Large intestine (tissue), 3 donors: ENCODE results near the gene KCTD8. TPM values are rescaled to one million over a fixed set of nuclear protein-coding genes. Genes with fewer than 3 reads are reported as not detected.

Experiments used
- DNase-seq, 2 donors: peaks; one replicate each; pipeline versions ENCODE4 v3.0.0 to v3.0.0-alpha.2; 2013
- H3K27ac ChIP-seq: one replicate; pipeline ENCODE4 v1.5.1; 2013; ENCODE audit warnings: low read length
- H3K27me3 ChIP-seq: 2 replicates; pipeline ENCODE4 v1.6.1; 2013; ENCODE audit warnings: low read length; ENCODE audit not compliant: control insufficient read depth, insufficient read depth
- H3K36me3 ChIP-seq: 2 replicates; pipeline ENCODE4 v1.6.1; 2013; ENCODE audit warnings: low read length; ENCODE audit not compliant: control insufficient read depth, insufficient read depth
- H3K4me1 ChIP-seq: one replicate; pipeline ENCODE4 v1.6.1; 2013; ENCODE audit warnings: low read length; ENCODE audit not compliant: control insufficient read depth, insufficient read depth
- H3K4me3 ChIP-seq: one replicate; pipeline ENCODE4 v1.5.1; 2013; ENCODE audit warnings: low read length
- H3K9me3 ChIP-seq: one replicate; pipeline ENCODE4 v1.6.1; 2013; ENCODE audit warnings: mild to moderate bottlenecking, low read depth, low read length, moderate library complexity; ENCODE audit not compliant: control insufficient read depth
- WGBS: methylation state at CpG from one replicate; pipeline ENCODE4 v1.1.5; 2013; ENCODE audit warnings: low lambda C conversion rate; ENCODE audit not compliant: insufficient coverage; 5-methylcytosine and 5-hydroxymethylcytosine counted together
- polyA plus RNA-seq: library from polyadenylated mRNA; unstranded; fragments of 120-200 nt; gene quantifications from one replicate; pipeline ENCODE4 v1.2.1, GENCODE V29; 2013

Gene KCTD8
- polyA plus RNA-seq, 1 donor, result 0.78 TPM

DNA sequence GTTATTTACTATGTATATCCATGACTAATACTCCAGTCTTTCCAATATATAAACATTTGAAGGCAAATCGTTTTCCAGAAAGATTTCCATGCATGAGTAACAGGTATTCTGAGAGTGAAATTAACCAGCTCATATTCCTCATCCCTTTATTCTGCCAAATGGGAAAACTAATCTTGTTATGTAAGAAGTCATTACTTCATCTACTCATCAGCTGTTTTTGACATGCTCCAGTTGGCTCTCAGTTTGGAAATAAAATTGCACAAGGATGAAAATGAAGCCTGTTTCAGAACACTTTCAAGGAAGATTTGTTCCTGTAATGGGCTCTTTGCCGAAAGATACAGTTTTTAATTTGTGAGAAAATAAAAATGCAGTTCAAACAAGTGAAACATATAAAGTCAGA, 121.9 kb downstream of the KCTD8 start:
- H3K36me3 ChIP-seq, result no peaks in the 10 kb centered on the region
- H3K4me3 ChIP-seq, result no peak overlapping the region
- WGBS, result 56% methylated on average over 2 of the region's 2 CpGs
- DNase-seq, result no peak
- no peak overlapping the region for H3K27ac ChIP-seq
- no peaks in the 10 kb centered on the region for H3K4me1 ChIP-seq
- no peaks in the 10 kb centered on the region for H3K27me3 ChIP-seq
- H3K9me3 ChIP-seq, result no peaks in the 10 kb centered on the region

DNA sequence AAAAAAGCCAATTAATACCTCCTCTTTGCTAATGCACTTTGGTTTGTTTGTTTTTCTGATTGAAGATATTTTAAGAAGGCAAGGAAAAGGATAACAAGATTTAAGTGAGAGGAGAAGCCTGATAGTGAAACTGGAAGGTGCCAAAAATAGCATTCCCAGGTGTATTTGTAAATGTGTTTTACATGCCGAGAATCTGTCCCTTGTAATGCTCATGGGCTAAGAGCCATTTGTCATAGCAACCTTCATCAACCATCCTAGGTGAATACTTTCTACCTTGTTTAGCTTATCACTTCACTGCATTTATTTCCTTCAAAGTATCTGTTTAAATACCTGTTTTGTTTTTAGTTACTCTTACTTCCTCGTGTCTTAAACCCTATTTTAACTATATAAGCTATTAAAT, 127.8 kb downstream of the KCTD8 start:
- no peak overlapping the region for H3K27ac ChIP-seq
- no peak overlapping the region for H3K4me3 ChIP-seq
- H3K36me3 ChIP-seq, result no peaks in the 10 kb centered on the region
- H3K4me1 ChIP-seq, result no peaks in the 10 kb centered on the region
- WGBS, result 60% methylated on average over 2 of the region's 2 CpGs
- no peaks in the 10 kb centered on the region for H3K9me3 ChIP-seq
- no peak for DNase-seq
- H3K27me3 ChIP-seq, result no peaks in the 10 kb centered on the region

DNA sequence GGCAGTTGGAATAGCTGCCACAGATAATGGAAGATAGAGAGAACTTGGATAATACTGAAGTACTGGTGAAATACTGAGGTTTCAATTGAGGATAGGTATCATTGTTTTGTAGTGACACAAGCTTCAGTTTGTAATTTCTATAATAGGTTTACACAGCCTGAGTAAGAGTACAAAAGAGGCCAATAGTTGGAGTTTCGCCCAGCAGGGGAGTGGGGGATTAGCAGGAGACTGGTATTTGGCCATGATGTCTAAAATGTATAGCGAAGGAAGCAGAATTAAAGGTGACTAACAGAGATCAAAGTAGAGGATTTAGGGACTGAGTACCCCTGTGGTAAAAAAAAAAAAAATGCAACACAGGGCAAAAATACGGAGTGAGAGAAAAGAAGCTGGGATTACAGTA, 129.5 kb downstream of the KCTD8 start:
- no peak overlapping the region for H3K4me3 ChIP-seq
- no peaks in the 10 kb centered on the region for H3K27me3 ChIP-seq
- DNase-seq, result no peak
- H3K27ac ChIP-seq, result no peak overlapping the region
- WGBS, result 86% methylated on average over 2 of the region's 3 CpGs
- no peaks in the 10 kb centered on the region for H3K4me1 ChIP-seq
- H3K9me3 ChIP-seq, result no peaks in the 10 kb centered on the region
- H3K36me3 ChIP-seq, result no peaks in the 10 kb centered on the region

DNA sequence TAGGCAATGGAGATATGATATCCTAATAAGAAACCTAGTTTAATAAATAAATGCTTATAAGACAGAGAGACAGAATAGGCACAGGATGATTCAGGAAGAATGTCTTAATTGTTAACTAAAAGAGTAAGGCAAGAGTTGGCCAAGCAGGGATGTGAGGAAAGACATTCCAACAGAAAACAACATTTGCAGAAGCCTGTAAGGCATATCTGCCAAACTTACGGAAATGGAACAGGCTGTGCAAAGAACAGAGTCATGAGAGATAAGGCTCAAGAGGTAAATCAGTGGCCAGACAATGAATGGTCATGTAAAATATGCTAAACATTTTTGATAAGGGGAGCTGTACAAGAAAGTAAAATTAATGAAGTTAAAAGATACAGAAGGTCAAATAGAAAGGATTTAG, 134.9 kb downstream of the KCTD8 start:
- WGBS, result 70% methylated on average over 1 of the region's 1 CpG
- Histone ChIP-seq H3K9me3 (no peaks in the 10 kb centered on the region), H3K4me3 (no peak overlapping the region), H3K4me1 (no peaks in the 10 kb centered on the region), H3K27ac (no peak overlapping the region), H3K27me3 (no peaks in the 10 kb centered on the region), H3K36me3 (no peaks in the 10 kb centered on the region)
- no peak for DNase-seq

DNA sequence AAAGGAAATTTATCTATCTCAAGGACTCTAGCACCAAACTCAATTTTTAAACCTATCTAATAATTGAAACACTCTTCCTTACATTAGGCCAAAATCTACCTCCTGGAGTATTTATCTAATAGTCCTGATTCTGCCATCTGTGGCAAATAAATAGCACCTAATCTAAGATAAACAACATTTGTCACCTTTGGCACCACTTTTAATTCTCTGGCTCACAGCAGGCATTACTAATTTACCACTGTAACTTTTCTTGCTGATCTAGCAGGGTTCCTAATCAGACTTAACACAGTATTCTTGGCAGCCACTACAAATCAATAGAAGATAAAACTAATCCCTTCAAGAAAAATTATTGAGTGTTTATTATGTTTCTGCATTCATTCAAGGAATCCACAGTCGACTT, 161.1 kb downstream of the KCTD8 start:
- no CpG with 5 or more reads among the region's 1 CpG for WGBS
- Histone ChIP-seq H3K27ac (no peak overlapping the region), H3K9me3 (no peaks in the 10 kb centered on the region), H3K4me1 (peaks cover 2% of the 10 kb centered on the region), H3K4me3 (no peak overlapping the region), H3K36me3 (no peaks in the 10 kb centered on the region), H3K27me3 (no peaks in the 10 kb centered on the region)
- DNase-seq, result no peak

DNA sequence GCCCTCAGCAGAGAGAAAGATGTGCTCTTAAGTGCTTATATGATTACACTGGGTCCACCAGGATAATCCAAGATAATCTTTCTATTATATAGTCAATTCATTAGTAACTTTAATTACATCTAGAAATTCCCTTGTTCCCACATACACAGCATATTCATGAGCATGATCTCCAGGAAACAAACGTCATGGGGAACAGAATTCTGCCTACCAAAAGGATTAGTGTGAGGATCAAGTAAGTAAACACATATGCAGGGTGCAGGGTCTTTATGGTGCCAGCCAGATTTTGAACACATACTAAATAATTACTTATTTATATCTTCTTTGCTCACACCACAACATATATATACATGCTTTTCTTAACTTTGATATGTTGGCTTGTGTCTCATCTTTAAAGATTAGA, 169.1 kb downstream of the KCTD8 start:
- Histone ChIP-seq H3K27me3 (no peaks in the 10 kb centered on the region), H3K36me3 (no peaks in the 10 kb centered on the region), H3K9me3 (no peaks in the 10 kb centered on the region), H3K4me1 (peaks cover 24% of the 10 kb centered on the region), H3K27ac (peak overlapping the region; percentile 68), H3K4me3 (no peak overlapping the region)
- no peak for DNase-seq
- WGBS, result no CpG with 5 or more reads among the region's 1 CpG

DNA sequence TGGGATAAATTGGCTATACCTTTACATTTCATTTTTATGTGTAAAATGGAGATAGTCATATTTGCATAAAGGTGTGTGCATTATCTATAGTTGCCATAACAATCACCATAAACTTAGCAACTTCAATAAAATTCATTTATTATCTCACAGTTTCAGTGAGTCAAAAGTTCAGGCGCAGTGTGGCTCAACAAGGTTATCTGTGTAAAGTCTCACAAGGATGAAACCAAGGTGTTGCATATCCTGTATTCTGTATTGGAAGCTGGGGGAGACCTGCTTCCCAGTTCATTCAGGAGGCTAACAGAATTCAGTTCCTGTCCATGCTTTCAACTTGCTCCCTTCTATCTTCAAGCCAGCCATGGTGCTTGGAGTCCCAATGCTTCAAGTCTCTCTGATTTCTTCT, 169.5 kb downstream of the KCTD8 start:
- WGBS, result 50% methylated on average over 1 of the region's 1 CpG
- peak overlapping the region; percentile 70 for H3K27ac ChIP-seq
- DNase-seq, result peak; percentile 69 to 88

DNA sequence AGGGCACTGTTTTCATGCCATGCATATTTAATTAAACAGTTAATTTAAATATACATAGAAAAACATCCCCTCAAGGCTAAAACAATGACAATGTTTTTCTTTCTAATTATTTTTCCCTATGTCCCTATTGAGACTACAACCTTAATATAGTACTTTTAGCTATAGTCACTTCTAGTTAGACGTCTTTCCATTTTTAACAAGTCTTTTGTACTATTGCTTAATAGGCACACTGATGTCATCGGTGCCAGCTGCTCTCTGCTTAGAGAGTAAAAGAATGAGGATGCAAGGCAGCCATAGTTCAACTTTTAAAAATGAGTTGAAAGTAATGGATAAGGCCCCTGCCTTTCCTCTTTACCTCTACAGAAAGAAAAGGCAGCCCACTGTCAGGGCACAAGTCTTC, 191.1 kb downstream of the KCTD8 start:
- Histone ChIP-seq H3K4me3 (no peak overlapping the region), H3K27ac (no peak overlapping the region), H3K27me3 (no peaks in the 10 kb centered on the region), H3K4me1 (no peaks in the 10 kb centered on the region), H3K9me3 (no peaks in the 10 kb centered on the region), H3K36me3 (no peaks in the 10 kb centered on the region)
- 83% methylated on average over 1 of the region's 2 CpGs for WGBS
- DNase-seq, result no peak

More for the DNA sequence above, 169.5 kb downstream of the KCTD8 start:
- no peaks in the 10 kb centered on the region for H3K9me3 ChIP-seq
- H3K4me1 ChIP-seq, result peaks cover 24% of the 10 kb centered on the region
- no peaks in the 10 kb centered on the region for H3K36me3 ChIP-seq
- no peaks in the 10 kb centered on the region for H3K27me3 ChIP-seq
- H3K4me3 ChIP-seq, result no peak overlapping the region

DNA sequence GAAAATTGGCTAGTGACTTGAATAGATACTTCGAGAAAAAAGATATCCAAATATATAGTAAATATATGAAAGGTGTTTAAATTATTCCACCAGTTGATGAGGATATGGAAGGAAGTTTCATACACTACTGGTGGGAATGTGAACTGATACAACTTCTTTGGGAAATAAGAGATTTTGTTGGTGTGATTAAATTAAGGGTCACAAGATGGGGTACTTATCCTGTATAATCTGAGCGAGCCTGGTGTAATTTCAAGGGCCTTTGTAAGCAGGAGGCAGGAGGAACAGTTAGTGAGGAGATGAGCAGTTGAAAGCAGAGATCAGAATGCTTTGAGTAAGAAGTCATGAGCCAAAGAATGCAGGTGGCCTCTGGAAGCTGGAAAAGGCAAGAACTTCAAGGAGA, 192.2 kb downstream of the KCTD8 start:
- H3K36me3 ChIP-seq, result no peaks in the 10 kb centered on the region
- no peak for DNase-seq
- H3K27me3 ChIP-seq, result no peaks in the 10 kb centered on the region
- H3K4me3 ChIP-seq, result no peak overlapping the region
- H3K27ac ChIP-seq, result no peak overlapping the region
- H3K4me1 ChIP-seq, result no peaks in the 10 kb centered on the region
- no peaks in the 10 kb centered on the region for H3K9me3 ChIP-seq
- 89% methylated on average over 1 of the region's 2 CpGs for WGBS

DNA sequence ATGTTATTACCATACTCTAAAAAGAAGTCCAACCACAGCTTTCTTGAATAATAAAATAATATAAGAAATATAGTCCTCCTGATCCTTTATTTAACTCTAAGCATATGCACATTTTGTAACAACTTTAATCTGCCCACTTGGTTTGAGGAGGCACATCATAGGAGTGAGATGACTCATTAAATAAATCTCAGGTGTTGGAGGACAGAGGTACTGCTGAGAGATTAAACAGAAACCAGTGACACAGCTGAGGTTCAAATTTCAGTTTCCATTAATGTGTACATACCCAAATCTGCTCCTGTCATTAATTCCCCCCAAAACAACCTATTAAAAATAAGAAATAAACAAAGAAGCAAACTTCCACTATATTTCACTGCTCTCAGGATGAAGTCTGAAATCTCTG, 211.0 kb downstream of the KCTD8 start:
- Histone ChIP-seq H3K9me3 (no peaks in the 10 kb centered on the region), H3K36me3 (no peaks in the 10 kb centered on the region), H3K4me1 (no peaks in the 10 kb centered on the region), H3K27me3 (no peaks in the 10 kb centered on the region), H3K4me3 (no peak overlapping the region), H3K27ac (no peak overlapping the region)
- no peak for DNase-seq

DNA sequence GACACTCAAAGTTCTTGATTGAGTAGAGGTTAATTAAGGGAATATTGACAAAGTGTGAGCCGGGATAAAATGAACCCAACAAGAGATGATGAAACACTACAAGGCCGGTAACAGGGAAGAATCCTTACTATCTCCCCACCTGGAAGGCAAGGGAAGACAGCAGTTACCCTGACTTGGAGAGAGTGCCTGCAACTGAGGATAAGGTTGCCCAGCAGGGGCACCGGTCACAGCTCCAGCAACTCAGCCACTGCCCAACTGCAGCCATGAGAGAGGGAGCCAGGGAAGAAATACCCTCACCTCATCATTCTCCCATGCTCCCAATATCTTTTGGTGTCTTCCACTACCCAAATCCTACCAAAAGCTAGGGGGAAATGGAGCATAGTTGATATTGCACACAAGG, 212.7 kb downstream of the KCTD8 start:
- H3K9me3 ChIP-seq, result no peaks in the 10 kb centered on the region
- H3K27ac ChIP-seq, result no peak overlapping the region
- H3K27me3 ChIP-seq, result no peaks in the 10 kb centered on the region
- H3K4me1 ChIP-seq, result no peaks in the 10 kb centered on the region
- H3K36me3 ChIP-seq, result no peaks in the 10 kb centered on the region
- no peak for DNase-seq
- H3K4me3 ChIP-seq, result no peak overlapping the region
- 100% methylated on average over 1 of the region's 3 CpGs for WGBS
